K562 (cell line): ENCODE data around the gene FGGY. TPM values are rescaled to one million over a fixed set of nuclear protein-coding genes. Genes with fewer than 3 reads are reported as not detected.

Source experiments
- ATAC-seq: fragments of 200-7000 bp; cut with Tn5 transposase; 3 replicates; pipeline ENCODE4 v1.9.1; 2020; ENCODE audit warnings: moderate library complexity
- BruUV-seq: library from RNA; stranded (reverse); fragments of 400-500 nt; replicated peaks from 2 replicates; lab custom pipeline; 2021; lab: Mats Ljungman, UMichigan
- CTCF ChIA-PET: fragments of 300-600 bp; formaldehyde crosslinking; extraction: SDS; loops from one replicate; lab custom pipeline; 2021; ENCODE audit warnings: low intra/inter-chr PET ratio; lab: Yijun Ruan, JAX
- POLR2A ChIA-PET: fragments of 300-600, 350-650 bp; sonication (Branson Sonifier 250); formaldehyde crosslinking; extraction: SDS; loops from one replicate; lab custom pipeline; 2021; ENCODE audit warnings: antibody characterized with exemption, inconsistent platforms; lab: Yijun Ruan, JAX
- DNase-seq, 4 experiments: peaks; one replicate each; pipeline versions ENCODE4 v3.0.0 to v3.0.0-alpha.2; 2011 to 2018; ENCODE audit warnings: low spot score in 3 of 4, mixed read lengths in 3 of 4; ENCODE audit errors: extremely low read depth in 1 of 4
- FAIRE-seq: peaks from 2 replicates; lab custom pipeline; 2011; peaks lifted over from hg19 to GRCh38; lab: Jason Lieb, UNC
- H2AFZ ChIP-seq: 2 replicates; pipeline ENCODE4 v1.6.0; 2011; ENCODE audit warnings: low read depth, low read length, control low read depth, inconsistent platforms
- H3K27ac ChIP-seq: fragments of 200-600 bp; 3 replicates; pipeline ENCODE4 v1.8.0; 2011; ENCODE audit warnings: low read depth, mild to moderate bottlenecking, control low read depth, inconsistent platforms, low read length, moderate library complexity, mixed read lengths; ENCODE audit errors: extremely low read depth
- H3K27me3 ChIP-seq, 2 experiments: fragments of 300-600 bp in 1 of 2; 2 replicates in 1 of 2; 3 replicates in 1 of 2; pipeline versions ENCODE4 v1.6.0 to v1.8.0; 2011; ENCODE audit warnings: inconsistent platforms in 2 of 2, low read length in 2 of 2, mild to moderate bottlenecking in 1 of 2, mixed read lengths in 1 of 2, moderate library complexity in 1 of 2; ENCODE audit not compliant: control insufficient read depth in 2 of 2, insufficient read depth in 2 of 2
- H3K36me3 ChIP-seq: fragments of 300-600 bp; 3 replicates; pipeline ENCODE4 v1.8.0; 2011; ENCODE audit warnings: mild to moderate bottlenecking, low read length, inconsistent platforms; ENCODE audit not compliant: control insufficient read depth, insufficient read depth
- H3K4me1 ChIP-seq, 2 experiments: fragments of 200-600 bp in 1 of 2; replicated peaks in 1 of 2; 2 replicates in 1 of 2; 3 replicates in 1 of 2; pipeline versions ENCODE4 v1.5.1 to v1.8.0; 2011; ENCODE audit warnings: inconsistent platforms in 2 of 2, low read length in 2 of 2, mild to moderate bottlenecking in 1 of 2, mixed read lengths in 1 of 2, moderate library complexity in 1 of 2; ENCODE audit not compliant: control insufficient read depth in 2 of 2, insufficient read depth in 2 of 2
- H3K4me2 ChIP-seq: 2 replicates; pipeline ENCODE4 v1.6.1; 2011; ENCODE audit warnings: low read length, control low read depth, inconsistent platforms, mixed read lengths; ENCODE audit not compliant: insufficient read depth
- H3K4me3 ChIP-seq: fragments of 200-600 bp; sonication (generic), shearing (Covaris generic); 2 replicates; pipeline ENCODE4 v1.5.1; 2016; ENCODE audit warnings: control low read depth, inconsistent platforms
- H3K79me2 ChIP-seq: fragments of 200-600 bp; 3 replicates; pipeline ENCODE4 v1.8.0; 2011; ENCODE audit warnings: low read length, inconsistent platforms; ENCODE audit not compliant: control insufficient read depth, insufficient read depth
- H3K9ac ChIP-seq, 2 experiments: 2 replicates each; pipeline versions ENCODE4 v1.6.0 to v1.6.1; 2011; ENCODE audit warnings: low read depth in 2 of 2, low read length in 2 of 2, control low read depth in 1 of 2, inconsistent platforms in 1 of 2, mild to moderate bottlenecking in 1 of 2, mixed read lengths in 1 of 2; ENCODE audit not compliant: insufficient read depth in 1 of 2
- H3K9me1 ChIP-seq: one replicate; pipeline ENCODE4 v1.6.0; 2011; ENCODE audit warnings: inconsistent platforms, mild to moderate bottlenecking, low read length, moderate library complexity; ENCODE audit not compliant: control insufficient read depth, insufficient read depth
- H3K9me3 ChIP-seq: replicated peaks from 2 replicates; pipeline ENCODE4 v1.5.1; 2011; ENCODE audit warnings: low read depth, low read length, inconsistent platforms; ENCODE audit not compliant: control insufficient read depth, insufficient read depth
- H4K20me1 ChIP-seq: replicated peaks from 2 replicates; pipeline ENCODE4 v1.6.1; 2011; ENCODE audit warnings: low read length, inconsistent platforms, mixed read lengths; ENCODE audit not compliant: control insufficient read depth, insufficient read depth
- CEBPG ChIP-seq, 3 experiments: fragments of 200-800 bp in 1 of 3; sonication (Bioruptor generic) in 1 of 3; sonication (generic) in 1 of 3; formaldehyde crosslinking in 1 of 3; IDR thresholded peaks in 2 of 3; conservative IDR thresholded peaks in 1 of 3; 2 replicates each; pipeline versions ENCODE4 v1.6.1 to v1.8.0; 2016 to 2022; ENCODE audit warnings: missing compliant biosample characterization in 2 of 3, missing genetic modification characterization in 2 of 3, mild to moderate bottlenecking in 1 of 3, missing genetic modification reagents in 1 of 3
- HDAC1 ChIP-seq, 2 experiments: fragments of 450-650 bp; IDR thresholded peaks; 2 replicates each; pipeline ENCODE4 v1.6.1; 2016 to 2017; ENCODE audit warnings: inconsistent platforms in 1 of 2, mild to moderate bottlenecking in 1 of 2, moderate library complexity in 1 of 2
- NR2C1 ChIP-seq, 2 experiments: fragments of 450-650 bp; IDR thresholded peaks; 2 replicates each; pipeline ENCODE4 v1.6.1; 2017; ENCODE audit warnings: mild to moderate bottlenecking in 2 of 2, antibody characterized with exemption in 1 of 2, inconsistent platforms in 1 of 2, missing compliant biosample characterization in 1 of 2, missing genetic modification characterization in 1 of 2
- SIRT6 ChIP-seq: IDR thresholded peaks from one replicate; pipeline ENCODE4 v1.6.1; 2012; ENCODE audit warnings: low read depth, mild to moderate bottlenecking, control low read depth, inconsistent platforms, low read length, moderate library complexity
- YBX1 ChIP-seq: fragments of 450-650 bp; IDR thresholded peaks from 2 replicates; pipeline ENCODE4 v1.7.1; 2016; ENCODE audit warnings: mild to moderate bottlenecking
- ZNF232 ChIP-seq: sonication (generic); formaldehyde crosslinking; IDR thresholded peaks from 2 replicates; pipeline ENCODE4 v1.8.0; 2022; ENCODE audit warnings: mild to moderate bottlenecking, missing genetic modification reagents
- ZNF239 ChIP-seq: fragments of 250-450 bp; sonication (Bioruptor Pico); IDR thresholded peaks from 2 replicates; pipeline ENCODE4 v1.4.0; 2020; ENCODE audit warnings: mild to moderate bottlenecking
- ZNF584 ChIP-seq: fragments of 200-800 bp; sonication (Bioruptor generic); IDR thresholded peaks from 2 replicates; pipeline ENCODE4 v1.6.1; 2016; ENCODE audit warnings: low read depth, mild to moderate bottlenecking, missing genetic modification characterization, missing compliant biosample characterization
- in situ Hi-C: fragments of 300-500 bp; cut with MboI; formaldehyde crosslinking; loops from 4 replicates; pipeline ENCODE4 v1.15.0; 2018; ENCODE audit warnings: inconsistent platforms, mixed read lengths
- intact Hi-C: fragments of 100-400 bp; cut with micrococcal nuclease; formaldehyde crosslinking; loops from 2 replicates; pipeline ENCODE4 v1.14.2; 2022
- polyA plus RNA-seq, 8 experiments: library from polyadenylated mRNA; depleted of rRNA in 4 of 8; stranded (reverse) in 5 of 8; unstranded in 3 of 8; fragments of >200 nt; fragmentation: Nextera tagmentation in 2 of 8; fragmentation: Illumina TruSeq in 1 of 8; extraction: Ambion mirVana in 2 of 8; extraction: Trizol in 1 of 8; gene quantifications; 2 replicates each; pipeline versions ENCODE4 v1.2.1 to v1.2.3, GENCODE V29; 2011 to 2014; ENCODE audit warnings: inconsistent platforms in 1 of 8, missing spikeins in 1 of 8
- total RNA-seq, 7 experiments: library from RNA; depleted of rRNA in 6 of 7; stranded (reverse); fragments of >200 nt in 6 of 7; fragmentation: Illumina TruSeq in 2 of 7; extraction: Trizol in 2 of 7; gene quantifications; 2 replicates each; pipeline versions ENCODE4 v1.2.1 to v1.2.3, GENCODE V29; 2011 to 2021; ENCODE audit warnings: low replicate concordance in 1 of 7
- TF ChIP-seq, protein P1 (sequence below): fragments of 450-650 bp; IDR thresholded peaks from 2 replicates; pipeline ENCODE4 v1.6.1; 2017; ENCODE audit warnings: antibody characterized with exemption
- TF ChIP-seq, protein P2 (sequence below): fragments of 200-800 bp; sonication (Bioruptor generic); IDR thresholded peaks from 2 replicates; pipeline ENCODE4 v1.6.1; 2017; ENCODE audit warnings: missing genetic modification characterization, missing compliant biosample characterization
- TF ChIP-seq, protein P3 (sequence below): fragments of 250-450 bp; sonication (Bioruptor Pico); IDR thresholded peaks from 2 replicates; pipeline ENCODE4 v1.5.0; 2020; ENCODE audit warnings: mild to moderate bottlenecking, borderline replicate concordance

Gene FGGY
- total and polyA plus RNA-seq, 9 of the 15 experiments (the other 6 are each of a cell fraction or from before 2014, with no cell fraction given): 9.7 to 19.2 (median 12.6) TPM

DNA sequence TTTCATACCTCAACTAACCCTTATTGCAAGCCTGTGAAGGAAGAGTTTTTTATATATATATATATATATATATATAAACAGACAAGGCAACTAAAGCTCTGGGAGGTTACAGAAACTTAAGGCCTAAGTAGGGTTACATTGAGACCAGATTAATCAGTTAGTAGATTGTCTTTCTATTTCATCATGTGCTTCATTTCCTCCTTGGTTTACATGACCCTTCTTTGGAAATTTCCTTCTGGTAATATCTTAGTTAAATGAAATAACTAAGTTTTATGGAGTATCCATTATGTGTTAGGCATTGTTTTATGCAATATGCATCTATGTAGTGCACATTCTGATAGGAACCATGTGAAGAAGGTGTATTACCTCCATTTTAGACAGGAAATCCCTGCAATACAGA is 112.7 kb downstream of the FGGY start:
- DNase-seq (no peak), ATAC-seq (no peak), FAIRE-seq (no peak)
- intact Hi-C loops (no loop called here), in situ Hi-C loops (no loop called here)
- CTCF ChIA-PET: no interaction called here
- TF ChIP-seq, protein P1, sequence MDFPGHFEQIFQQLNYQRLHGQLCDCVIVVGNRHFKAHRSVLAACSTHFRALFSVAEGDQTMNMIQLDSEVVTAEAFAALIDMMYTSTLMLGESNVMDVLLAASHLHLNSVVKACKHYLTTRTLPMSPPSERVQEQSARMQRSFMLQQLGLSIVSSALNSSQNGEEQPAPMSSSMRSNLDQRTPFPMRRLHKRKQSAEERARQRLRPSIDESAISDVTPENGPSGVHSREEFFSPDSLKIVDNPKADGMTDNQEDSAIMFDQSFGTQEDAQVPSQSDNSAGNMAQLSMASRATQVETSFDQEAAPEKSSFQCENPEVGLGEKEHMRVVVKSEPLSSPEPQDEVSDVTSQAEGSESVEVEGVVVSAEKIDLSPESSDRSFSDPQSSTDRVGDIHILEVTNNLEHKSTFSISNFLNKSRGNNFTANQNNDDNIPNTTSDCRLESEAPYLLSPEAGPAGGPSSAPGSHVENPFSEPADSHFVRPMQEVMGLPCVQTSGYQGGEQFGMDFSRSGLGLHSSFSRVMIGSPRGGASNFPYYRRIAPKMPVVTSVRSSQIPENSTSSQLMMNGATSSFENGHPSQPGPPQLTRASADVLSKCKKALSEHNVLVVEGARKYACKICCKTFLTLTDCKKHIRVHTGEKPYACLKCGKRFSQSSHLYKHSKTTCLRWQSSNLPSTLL: no peak
- peak; percentile 86 for TF ChIP-seq ZNF584 (CRISPR knock-in tag)
- no peak for TF ChIP-seq HDAC1 (IDR thresholded peaks at IDR 0.05)
- TF ChIP-seq, protein P2, sequence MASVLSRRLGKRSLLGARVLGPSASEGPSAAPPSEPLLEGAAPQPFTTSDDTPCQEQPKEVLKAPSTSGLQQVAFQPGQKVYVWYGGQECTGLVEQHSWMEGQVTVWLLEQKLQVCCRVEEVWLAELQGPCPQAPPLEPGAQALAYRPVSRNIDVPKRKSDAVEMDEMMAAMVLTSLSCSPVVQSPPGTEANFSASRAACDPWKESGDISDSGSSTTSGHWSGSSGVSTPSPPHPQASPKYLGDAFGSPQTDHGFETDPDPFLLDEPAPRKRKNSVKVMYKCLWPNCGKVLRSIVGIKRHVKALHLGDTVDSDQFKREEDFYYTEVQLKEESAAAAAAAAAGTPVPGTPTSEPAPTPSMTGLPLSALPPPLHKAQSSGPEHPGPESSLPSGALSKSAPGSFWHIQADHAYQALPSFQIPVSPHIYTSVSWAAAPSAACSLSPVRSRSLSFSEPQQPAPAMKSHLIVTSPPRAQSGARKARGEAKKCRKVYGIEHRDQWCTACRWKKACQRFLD: 0 out of 2 replicates have a peak, but pooled peaks have one; percentile 24
- TF ChIP-seq, protein P3, sequence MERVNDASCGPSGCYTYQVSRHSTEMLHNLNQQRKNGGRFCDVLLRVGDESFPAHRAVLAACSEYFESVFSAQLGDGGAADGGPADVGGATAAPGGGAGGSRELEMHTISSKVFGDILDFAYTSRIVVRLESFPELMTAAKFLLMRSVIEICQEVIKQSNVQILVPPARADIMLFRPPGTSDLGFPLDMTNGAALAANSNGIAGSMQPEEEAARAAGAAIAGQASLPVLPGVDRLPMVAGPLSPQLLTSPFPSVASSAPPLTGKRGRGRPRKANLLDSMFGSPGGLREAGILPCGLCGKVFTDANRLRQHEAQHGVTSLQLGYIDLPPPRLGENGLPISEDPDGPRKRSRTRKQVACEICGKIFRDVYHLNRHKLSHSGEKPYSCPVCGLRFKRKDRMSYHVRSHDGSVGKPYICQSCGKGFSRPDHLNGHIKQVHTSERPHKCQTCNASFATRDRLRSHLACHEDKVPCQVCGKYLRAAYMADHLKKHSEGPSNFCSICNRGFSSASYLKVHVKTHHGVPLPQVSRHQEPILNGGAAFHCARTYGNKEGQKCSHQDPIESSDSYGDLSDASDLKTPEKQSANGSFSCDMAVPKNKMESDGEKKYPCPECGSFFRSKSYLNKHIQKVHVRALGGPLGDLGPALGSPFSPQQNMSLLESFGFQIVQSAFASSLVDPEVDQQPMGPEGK (CRISPR knock-in tag): no peak
- no peak for TF ChIP-seq ZNF239 (CRISPR knock-in tag)
- no peak for TF ChIP-seq YBX1
- no peak for TF ChIP-seq ZNF232 (CRISPR knock-in tag)
- no peak for TF ChIP-seq SIRT6
- no peak for TF ChIP-seq NR2C1 (IDR thresholded peaks at IDR 0.05)
- no peak for TF ChIP-seq NR2C1 (tag; IDR thresholded peaks at IDR 0.05)
- TF ChIP-seq CEBPG (CRISPR knock-in tag; IDR thresholded peaks at IDR 0.05): no peak
- peak in 1 of 2 experiments; percentile 32; a peak in 2 of 4 replicates for TF ChIP-seq CEBPG (tag; conservative IDR thresholded peaks at IDR 0.05 in 1 of 2, IDR thresholded peaks at IDR 0.05 in 1 of 2)
- Histone ChIP-seq H3K9ac (no peak overlapping the region), H3K36me3 (no peaks in the 10 kb centered on the region), H3K79me2 (no peaks in the 10 kb centered on the region), H2AFZ (no peak overlapping the region), H3K4me2 (no peak overlapping the region), H3K4me3 (no peak overlapping the region), H3K9me3 (no peaks in the 10 kb centered on the region), H3K27ac (no peak overlapping the region), H3K27me3 (peaks cover 0 to 3% of the 10 kb centered on the region in 2 experiments; a peak in 1 of 5 replicates), H4K20me1 (no peaks in the 10 kb centered on the region), H3K4me1 (no peaks in the 10 kb centered on the region; a peak in 1 of 5 replicates), H3K9me1 (no peaks in the 10 kb centered on the region)
- POLR2A ChIA-PET: interaction anchor here (0.6 kb wide), 1 partner anchor 39 kb away, joined by 4 read pairs; no protein-coding TSS in a partner anchor
- BruUV-seq: no TSS peak
